ENCODE results near the gene UBXN11. TPM values are rescaled to one million over a fixed set of nuclear protein-coding genes. Genes with fewer than 3 reads are reported as not detected.

Gene UBXN11
- polyA plus RNA-seq, 1 of the 3 experiments (the other 2 are of a cell fraction) = 30.6 TPM

DNA sequence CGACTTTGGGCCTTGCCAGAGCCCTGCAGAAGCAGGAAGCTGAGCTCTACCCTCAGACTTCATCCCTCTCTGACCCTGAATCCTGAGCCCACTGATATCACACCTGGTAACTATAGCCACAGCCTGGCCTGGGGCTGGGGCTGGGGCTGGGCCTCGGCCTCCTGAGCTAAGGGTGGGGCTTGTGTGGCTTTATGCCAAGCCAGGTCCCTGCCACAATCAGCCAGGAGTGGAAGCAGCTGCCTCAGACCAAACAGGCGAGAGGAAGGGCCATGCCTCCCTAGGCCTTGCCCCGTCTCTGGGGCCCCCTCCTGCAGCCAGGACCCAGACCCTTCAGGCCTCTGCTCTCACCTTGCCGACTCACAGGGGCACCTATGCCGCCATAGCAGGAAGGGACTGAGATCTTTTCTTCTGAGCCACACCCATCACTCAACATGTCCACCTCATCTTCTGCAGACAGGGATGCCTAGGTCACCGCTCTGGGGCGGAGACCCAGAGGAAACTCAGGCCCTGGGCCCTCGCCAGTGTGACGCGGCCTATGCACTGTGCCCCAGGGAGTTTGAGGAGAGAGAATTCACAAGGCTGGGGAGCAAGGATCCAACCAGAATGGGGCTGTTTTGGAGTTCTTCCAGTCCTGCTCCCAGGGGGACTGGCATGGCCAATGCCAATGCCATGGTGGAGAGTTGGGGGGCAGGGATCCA lies 5.7 kb downstream of the UBXN11 start:
- Histone ChIP-seq H3K9me2 (no peaks in the 10 kb centered on the region), H3K79me2 (ENCODE audit: insufficient read depth) (peaks cover 8% of the 10 kb centered on the region; the same call in 1 of the 2 replicates), H3K36me3 (replicated peaks in 1 of 2; ENCODE audit: control insufficient read depth in 1 of 2, insufficient read depth in 2 of 2, low read length in 1 of 2) (no peaks in the 10 kb centered on the region), H3F3A (replicated peaks; ENCODE audit: insufficient read depth) (no peaks in the 10 kb centered on the region), H3K9me3 (no peaks in the 10 kb centered on the region), H4K20me1 (ENCODE audit: insufficient read depth) (no peaks in the 10 kb centered on the region), H3K4me1 (ENCODE audit: control insufficient read depth in 1 of 2, insufficient read depth in 2 of 2, low read depth in 1 of 2, low read length in 1 of 2) (peaks cover 0 to 2% of the 10 kb centered on the region in 2 experiments; a peak in 1 of 4 replicates), H3K9ac (no peak overlapping the region), H2AFZ (ENCODE audit: low read depth) (no peak overlapping the region), H3K4me3 (ENCODE audit: low read depth in 2 of 2, low read length in 1 of 2) (no peak overlapping the region), H3K4me2 (no peak overlapping the region), H3K27ac (ENCODE audit: low read depth in 2 of 2, low read length in 1 of 2) (no peak overlapping the region), H3K27me3 (ENCODE audit: insufficient read depth) (no peaks in the 10 kb centered on the region)
- 97% methylated on average over 6 of the region's 11 CpGs for WGBS (ENCODE audit: low lambda C conversion rate)
- TF ChIP-seq SMC3 (IDR thresholded peaks at IDR 0.05; ENCODE audit: low read depth, low read length) = no peak
- TF ChIP-seq MXI1 (IDR thresholded peaks at IDR 0.05; ENCODE audit: low read depth, low read length) = no peak
- no peak for TF ChIP-seq PBX3 (IDR thresholded peaks at IDR 0.05)
- no peak for TF ChIP-seq FOXJ3 (CRISPR knock-in tag; IDR thresholded peaks at IDR 0.05)
- TF ChIP-seq NRF1 (IDR thresholded peaks at IDR 0.05; ENCODE audit: low read depth, low read length) = no peak
- TF ChIP-seq POLR2AphosphoS5 (IDR thresholded peaks at IDR 0.05; ENCODE audit: low read depth, low read length) = no peak
- TF ChIP-seq FOSL2 (IDR thresholded peaks at IDR 0.05; ENCODE audit: borderline replicate concordance, low read depth) = no peak
- no peak for TF ChIP-seq YY1 (IDR thresholded peaks at IDR 0.05; ENCODE audit: low read depth)
- no peak for TF ChIP-seq FOXM1 (IDR thresholded peaks at IDR 0.05; ENCODE audit: low read depth)
- TF ChIP-seq NFIC (IDR thresholded peaks at IDR 0.05; ENCODE audit: borderline replicate concordance) = no peak
- TF ChIP-seq, protein P1, sequence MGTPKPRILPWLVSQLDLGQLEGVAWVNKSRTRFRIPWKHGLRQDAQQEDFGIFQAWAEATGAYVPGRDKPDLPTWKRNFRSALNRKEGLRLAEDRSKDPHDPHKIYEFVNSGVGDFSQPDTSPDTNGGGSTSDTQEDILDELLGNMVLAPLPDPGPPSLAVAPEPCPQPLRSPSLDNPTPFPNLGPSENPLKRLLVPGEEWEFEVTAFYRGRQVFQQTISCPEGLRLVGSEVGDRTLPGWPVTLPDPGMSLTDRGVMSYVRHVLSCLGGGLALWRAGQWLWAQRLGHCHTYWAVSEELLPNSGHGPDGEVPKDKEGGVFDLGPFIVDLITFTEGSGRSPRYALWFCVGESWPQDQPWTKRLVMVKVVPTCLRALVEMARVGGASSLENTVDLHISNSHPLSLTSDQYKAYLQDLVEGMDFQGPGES (IDR thresholded peaks at IDR 0.05; ENCODE audit: low read depth, low read length) = no peak
- no peak for TF ChIP-seq EZH2phosphoT487 (IDR thresholded peaks at IDR 0.05; ENCODE audit: borderline replicate concordance, low read depth)
- TF ChIP-seq MAX (IDR thresholded peaks at IDR 0.05; ENCODE audit: low read depth) = no peak
- no peak for TF ChIP-seq EP300 (IDR thresholded peaks at IDR 0.05; ENCODE audit: borderline replicate concordance in 1 of 2, low read depth in 1 of 2, low read length in 1 of 2)
- no peak for TF ChIP-seq RCOR1 (IDR thresholded peaks at IDR 0.05; ENCODE audit: low read length)
- TF ChIP-seq, protein P2, sequence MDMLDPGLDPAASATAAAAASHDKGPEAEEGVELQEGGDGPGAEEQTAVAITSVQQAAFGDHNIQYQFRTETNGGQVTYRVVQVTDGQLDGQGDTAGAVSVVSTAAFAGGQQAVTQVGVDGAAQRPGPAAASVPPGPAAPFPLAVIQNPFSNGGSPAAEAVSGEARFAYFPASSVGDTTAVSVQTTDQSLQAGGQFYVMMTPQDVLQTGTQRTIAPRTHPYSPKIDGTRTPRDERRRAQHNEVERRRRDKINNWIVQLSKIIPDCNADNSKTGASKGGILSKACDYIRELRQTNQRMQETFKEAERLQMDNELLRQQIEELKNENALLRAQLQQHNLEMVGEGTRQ (IDR thresholded peaks at IDR 0.05; ENCODE audit: borderline replicate concordance, low read depth, low read length) = no peak
- CTCF ChIA-PET = interaction anchor here (1.3 to 7.1 kb wide), 4 partner anchors 11 to 25 kb away, joined by 3 to 48 read pairs (median 5); no protein-coding TSS in a partner anchor
- POLR2A ChIA-PET = no interaction called here
- DNase-seq = no peak
